OCI-LY3 (cell line): ENCODE measurements around the gene MAML2.

Experiments used
- H2AFZ ChIP-seq: fragments of 200-600, 300-600 bp; shearing (Covaris generic); 2 replicates; pipeline ENCODE4 v1.6.0; 2014; ENCODE audit warnings: antibody characterized with exemption, low read depth, low read length
- H3K27ac ChIP-seq: fragments of 200-600, 300-600 bp; sonication (generic); 2 replicates; pipeline ENCODE4 v1.5.1; 2014; ENCODE audit warnings: mild to moderate bottlenecking, low read length, moderate library complexity, mixed read lengths
- H3K27me3 ChIP-seq: fragments of 200-600, 300-600 bp; sonication (generic); 2 replicates; pipeline ENCODE4 v1.6.1; 2014; ENCODE audit warnings: low read depth, low read length, mixed read lengths
- H3K36me3 ChIP-seq: fragments of 200-600, 300-600 bp; sonication (generic); replicated peaks from 2 replicates; pipeline ENCODE3; 2014; ENCODE audit warnings: low read depth, low read length, mixed read lengths
- H3K4me1 ChIP-seq: fragments of 300-600, 200-600 bp; sonication (generic); 2 replicates; pipeline ENCODE4 v1.6.1; 2014; ENCODE audit warnings: low read length, mixed read lengths
- H3K4me2 ChIP-seq: fragments of 200-600, 300-600 bp; sonication (generic); 2 replicates; pipeline ENCODE4 v1.6.1; 2014; ENCODE audit warnings: low read length, mixed read lengths
- H3K4me3 ChIP-seq: fragments of 300-600, 200-600 bp; sonication (generic); 2 replicates; pipeline ENCODE4 v1.5.1; 2014; ENCODE audit warnings: antibody characterized with exemption, mild to moderate bottlenecking, low read length, moderate library complexity
- H3K79me2 ChIP-seq: fragments of 300-600, 200-600 bp; shearing (Covaris generic); 2 replicates; pipeline ENCODE4 v1.6.1; 2014; ENCODE audit warnings: mild to moderate bottlenecking, low read length, mixed read lengths
- H3K9ac ChIP-seq: fragments of 300-600, 200-600 bp; shearing (Covaris generic); 2 replicates; pipeline ENCODE4 v1.6.0; 2014; ENCODE audit warnings: mild to moderate bottlenecking, low read length, moderate library complexity
- H3K9me3 ChIP-seq: fragments of 200-600, 300-600 bp; shearing (Covaris generic); 2 replicates; pipeline ENCODE4 v1.6.1; 2014; ENCODE audit warnings: low read length, mixed read lengths; ENCODE audit not compliant: insufficient read depth
- H4K20me1 ChIP-seq: fragments of 200-600, 300-600 bp; sonication (generic); 2 replicates; pipeline ENCODE4 v1.6.1; 2016; ENCODE audit warnings: low read length, mixed read lengths; ENCODE audit not compliant: insufficient read depth
- CTCF ChIP-seq: fragments of 200-600, 300-600 bp; sonication (generic); IDR thresholded peaks from 2 replicates; pipeline ENCODE4 v1.5.1; 2014; ENCODE audit warnings: antibody characterized with exemption, low read length, low read depth
- EZH2phosphoT487 ChIP-seq: fragments of 200-600 bp; shearing (Covaris generic); IDR thresholded peaks from 2 replicates; pipeline ENCODE4 v1.6.1; 2018; ENCODE audit warnings: antibody characterized with exemption, mixed run types, low read depth

The MAML2 gene

GRCh38 chr11:96342961-96343711, at the start of gene MAML2:
Gene MAML2 (minus strand): TSS chr11:96343195. CDS start chr11:96341895, 1,300 bp downstream.
- peak within 1 kb of the TSS; percentile 96 for H3K4me2 ChIP-seq
- no peaks in the 10 kb centered on the region for H3K9me3 ChIP-seq
- peak within 1 kb of the TSS; percentile 89 for H3K9ac ChIP-seq
- H3K27ac ChIP-seq, result peak within 1 kb of the TSS; percentile 77
- H3K79me2 ChIP-seq, result peaks cover 47% of the 10 kb centered on the region
- no peaks in the 10 kb centered on the region for H3K36me3 ChIP-seq
- no peaks in the 10 kb centered on the region for H3K27me3 ChIP-seq
- peak within 1 kb of the TSS; percentile 78 for H2AFZ ChIP-seq
- peak within 1 kb of the TSS; percentile 86 for H3K4me3 ChIP-seq
- H4K20me1 ChIP-seq, result peaks cover 8% of the 10 kb centered on the region; the same call in 1 of the 2 replicates
- no peak for TF ChIP-seq EZH2phosphoT487
- peak; percentile 53 for TF ChIP-seq CTCF
- peaks cover 38% of the 10 kb centered on the region for H3K4me1 ChIP-seq

- TF ChIP-seq CTCF, result no peak
- no peak for TF ChIP-seq EZH2phosphoT487
Observed at GRCh38 chr11:96391698-96392307, 48.8 kb upstream of the MAML2 start.

GRCh38 chr11:96390488-96390792, 47.4 kb upstream of the MAML2 start:
- peak overlapping the region; percentile 75; the same call in 1 of the 2 replicates for H2AFZ ChIP-seq
- H3K27me3 ChIP-seq, result no peaks in the 10 kb centered on the region
- no peaks in the 10 kb centered on the region for H3K9me3 ChIP-seq
- TF ChIP-seq CTCF (no peak), EZH2phosphoT487 (no peak)
- H3K79me2 ChIP-seq, result peaks cover 24% of the 10 kb centered on the region
- H3K4me2 ChIP-seq, result peak overlapping the region; percentile 70
- no peak overlapping the region for H3K27ac ChIP-seq
- H3K4me3 ChIP-seq, result peak overlapping the region; percentile 96
- no peaks in the 10 kb centered on the region for H4K20me1 ChIP-seq
- H3K4me1 ChIP-seq, result peaks cover 10% of the 10 kb centered on the region
- peak overlapping the region; percentile 70 for H3K9ac ChIP-seq
- H3K36me3 ChIP-seq, result no peaks in the 10 kb centered on the region

More at GRCh38 chr11:96391698-96392307, 48.8 kb upstream of the MAML2 start:
- H3K9ac ChIP-seq, result no peak overlapping the region
- H3K27me3 ChIP-seq, result no peaks in the 10 kb centered on the region
- no peak overlapping the region for H3K4me3 ChIP-seq
- H3K36me3 ChIP-seq, result no peaks in the 10 kb centered on the region
- H2AFZ ChIP-seq, result no peak overlapping the region
- peaks cover 10% of the 10 kb centered on the region for H3K4me1 ChIP-seq
- no peak overlapping the region for H3K4me2 ChIP-seq
- no peak overlapping the region for H3K27ac ChIP-seq
- H3K9me3 ChIP-seq, result no peaks in the 10 kb centered on the region
- H3K79me2 ChIP-seq, result peaks cover 24% of the 10 kb centered on the region
- no peaks in the 10 kb centered on the region for H4K20me1 ChIP-seq

- H3K9me3 ChIP-seq, result no peaks in the 10 kb centered on the region
- H3K36me3 ChIP-seq, result no peaks in the 10 kb centered on the region
- TF ChIP-seq CTCF (no peak), EZH2phosphoT487 (no peak)
- H3K79me2 ChIP-seq, result peaks cover 24% of the 10 kb centered on the region
- peak within 1 kb of the TSS; percentile 97 for H3K4me2 ChIP-seq
- peaks cover 10% of the 10 kb centered on the region for H3K4me1 ChIP-seq
- peak within 1 kb of the TSS; percentile 96 for H3K4me3 ChIP-seq
- no peaks in the 10 kb centered on the region for H3K27me3 ChIP-seq
- H3K27ac ChIP-seq, result peak within 1 kb of the TSS; percentile 36
- H3K9ac ChIP-seq, result peak within 1 kb of the TSS; percentile 75
- H2AFZ ChIP-seq, result peak within 1 kb of the TSS; percentile 75
- H4K20me1 ChIP-seq, result no peaks in the 10 kb centered on the region
Observed at GRCh38 chr11:96389720-96390487, 46.9 kb upstream of the MAML2 start, which contains the start of the genes CCDC82 and JRKL. Gene CCDC82 (minus strand): TSS chr11:96389912. CDS start chr11:96384747, 5,165 bp downstream. Gene JRKL (plus strand): TSS chr11:96390013. CDS start chr11:96390650, 637 bp downstream.
